ENCODE data around the gene APOF.
"Not testable (repeated sequence)": the region's sequence is repeated elsewhere in the genome, so short reads cannot be mapped to it uniquely, and the experiment has no call there.

The APOF gene, protein sequence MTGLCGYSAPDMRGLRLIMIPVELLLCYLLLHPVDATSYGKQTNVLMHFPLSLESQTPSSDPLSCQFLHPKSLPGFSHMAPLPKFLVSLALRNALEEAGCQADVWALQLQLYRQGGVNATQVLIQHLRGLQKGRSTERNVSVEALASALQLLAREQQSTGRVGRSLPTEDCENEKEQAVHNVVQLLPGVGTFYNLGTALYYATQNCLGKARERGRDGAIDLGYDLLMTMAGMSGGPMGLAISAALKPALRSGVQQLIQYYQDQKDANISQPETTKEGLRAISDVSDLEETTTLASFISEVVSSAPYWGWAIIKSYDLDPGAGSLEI

GRCh38 chr12:56362130-56363059 is at the start of gene APOF:
Gene APOF (minus strand): TSS chr12:56362857. CDS start chr12:56362745, 112 bp downstream.
- no peak for DNase-seq

GRCh38 chr12:56411781-56412639 is 49.4 kb upstream of the APOF start:
- no peak for DNase-seq

GRCh38 chr12:56410768-56411167 is 48.1 kb upstream of the APOF start:
- no peak for DNase-seq

- DNase-seq = no peak
Measured at GRCh38 chr12:56408799-56409417, 46.3 kb upstream of the APOF start.

DNA sequence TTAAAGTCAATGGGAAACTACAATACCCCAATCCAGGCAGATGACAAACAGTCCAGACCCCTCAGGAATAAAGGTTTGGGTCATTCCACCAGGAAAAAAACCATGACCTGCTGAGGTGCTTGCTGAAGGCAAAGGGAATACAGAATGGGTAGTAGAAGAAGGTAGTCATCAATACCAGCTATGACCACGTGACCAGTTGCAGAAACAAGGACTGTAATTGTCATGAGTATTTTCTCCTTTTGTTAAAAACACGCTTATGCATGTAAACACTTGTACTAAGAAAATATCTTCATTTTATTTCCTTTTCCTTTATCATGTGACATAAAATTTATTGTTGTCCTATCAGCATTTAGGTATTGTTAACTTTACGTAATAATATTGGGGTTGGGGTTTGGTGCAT is 41.6 kb upstream of the APOF start:
- not testable (repeated sequence) for DNase-seq

DNA sequence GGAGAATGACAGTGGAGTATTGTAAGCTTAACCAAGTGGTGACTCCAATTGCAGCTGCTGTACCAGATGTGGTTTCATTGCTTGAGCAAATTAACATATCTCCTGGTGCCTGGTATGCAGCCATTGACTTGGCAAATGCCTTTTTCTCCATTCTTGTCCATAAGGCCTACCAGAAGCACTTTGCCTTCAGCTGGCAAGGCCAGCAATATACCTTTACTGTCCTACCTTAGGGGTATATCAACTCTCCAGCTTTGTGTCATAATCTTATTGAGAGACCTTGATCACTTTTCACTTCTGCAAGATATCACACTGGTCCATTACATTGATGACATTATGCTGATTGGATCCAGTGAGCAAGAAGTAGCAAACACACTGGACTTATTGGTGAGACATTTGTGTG is 39.0 kb upstream of the APOF start:
- not testable (repeated sequence) for DNase-seq

- not testable (repeated sequence) for DNase-seq
Measured at GRCh38 chr12:56401125-56401524, 38.5 kb upstream of the APOF start.

GRCh38 chr12:56399466-56399865 is 36.8 kb upstream of the APOF start:
- DNase-seq = not testable (repeated sequence)

GRCh38 chr12:56398324-56398723 is 35.7 kb upstream of the APOF start:
- DNase-seq = no peak

DNA sequence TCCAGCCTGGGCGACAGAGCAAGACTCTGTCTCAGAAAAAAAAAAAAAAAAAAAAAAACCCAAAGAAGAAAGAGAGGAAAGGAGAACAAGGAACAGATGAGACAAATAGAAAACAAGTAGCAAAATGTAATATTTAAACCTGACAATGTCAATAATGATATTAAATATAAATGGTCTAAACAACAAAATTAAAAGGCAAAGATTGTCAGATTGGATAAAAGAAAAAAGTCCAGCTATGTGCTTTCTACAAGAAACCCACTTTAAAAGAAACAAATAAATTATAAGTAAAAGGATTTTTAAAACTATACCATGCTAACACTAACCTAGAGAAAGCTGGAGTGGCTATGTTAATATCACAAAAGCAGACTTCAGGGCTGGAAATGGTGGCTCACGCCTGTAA is 29.7 kb upstream of the APOF start:
- DNase-seq = no peak

DNA sequence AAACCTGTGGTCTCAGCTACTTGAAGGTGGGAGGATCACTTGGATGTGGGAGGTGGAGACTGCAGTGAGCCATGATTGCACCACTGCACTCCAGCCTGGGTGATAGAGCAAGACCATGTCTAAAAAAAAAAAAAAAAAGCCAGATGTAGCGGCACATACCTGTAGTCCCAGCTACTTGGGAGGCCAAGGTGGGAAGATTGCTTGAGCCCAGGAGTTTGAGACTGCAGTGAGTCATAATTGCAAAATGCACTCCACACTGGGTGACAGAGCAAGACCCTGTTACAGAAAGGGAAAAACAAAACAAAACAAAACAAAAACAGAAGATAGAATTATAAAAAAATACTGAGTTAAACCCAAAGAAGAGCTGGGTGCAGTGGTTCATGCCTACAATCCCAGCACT is 29.1 kb upstream of the APOF start:
- no peak for DNase-seq

DNA sequence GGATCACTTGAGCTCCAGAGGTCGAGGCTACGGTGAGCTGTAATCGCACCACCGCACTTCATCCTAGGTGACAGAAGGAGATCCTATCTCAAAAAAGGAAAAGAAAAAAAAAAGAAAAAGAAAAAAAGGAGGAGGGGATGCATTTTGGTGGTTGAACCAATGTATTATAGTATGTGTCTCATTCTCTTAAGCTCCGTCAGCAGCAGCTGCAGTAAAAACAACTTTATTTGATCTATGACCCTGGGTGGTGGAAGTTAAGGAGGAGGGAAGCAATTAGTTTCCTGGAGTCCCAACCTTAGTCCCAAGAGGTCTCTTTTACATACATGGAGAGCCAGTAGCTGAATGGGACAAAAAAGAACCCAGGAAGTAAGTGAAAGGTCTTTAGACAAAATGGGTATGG is 26.8 kb upstream of the APOF start:
- DNase-seq = no peak

- DNase-seq = no peak
Measured at GRCh38 chr12:56387152-56387736, 24.6 kb upstream of the APOF start.

- no peak for DNase-seq
Measured at GRCh38 chr12:56385873-56386272, 23.2 kb upstream of the APOF start.

- no peak for DNase-seq
Measured at GRCh38 chr12:56382611-56383010, 20.0 kb upstream of the APOF start.

DNA sequence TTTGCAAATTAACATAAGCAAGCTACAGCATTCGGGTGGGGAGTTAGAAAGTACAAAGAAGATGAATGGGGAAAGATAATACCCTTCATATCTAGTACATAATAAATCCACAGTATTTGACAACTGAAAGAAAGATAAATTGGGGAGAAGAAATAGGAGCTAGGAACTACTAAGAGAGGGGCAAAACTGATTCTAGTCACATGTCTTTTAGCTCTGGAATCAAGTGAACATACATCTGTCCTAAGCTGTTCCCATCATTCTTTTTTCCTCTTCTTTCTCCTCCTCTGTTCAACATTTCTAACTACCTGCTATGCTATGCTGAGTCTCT is 15.3 kb upstream of the APOF start:
- DNase-seq = no peak

GRCh38 chr12:56377310-56377988 is 14.8 kb upstream of the APOF start:
- no peak for DNase-seq

GRCh38 chr12:56375598-56376434 is 13.2 kb upstream of the APOF start:
- no peak for DNase-seq

- no peak for DNase-seq
Measured at GRCh38 chr12:56374726-56375597, 12.3 kb upstream of the APOF start.

GRCh38 chr12:56373515-56373914 is 10.9 kb upstream of the APOF start:
- DNase-seq = no peak
